Right lung (tissue), 10 donors: Measurements from ENCODE around the gene GADD45B. TPM values are rescaled to one million over a fixed set of nuclear protein-coding genes. Genes with fewer than 3 reads are reported as not detected.

ENCODE experiments used
- DNase-seq, 2 donors: peaks; one replicate each; pipeline ENCODE4 v3.0.0-alpha.2; 2013
- long read RNA-seq, 8 donors: transcript quantifications; one replicate each; lab custom pipeline, GENCODE V29; 2026
- polyA plus RNA-seq, 5 donors: library from polyadenylated mRNA; unstranded; fragments of 120-200 nt; gene quantifications; one replicate each; pipeline versions ENCODE4 v1.2.1 to v1.2.3, GENCODE V29; 2013; ENCODE audit warnings: inconsistent platforms in 1 of 5, low replicate concordance in 1 of 5; ENCODE audit not compliant: insufficient read length in 5 of 5, insufficient read depth in 1 of 5

GADD45B gene
- polyA plus RNA-seq: 10 to 100 TPM in 3 of 5 donors, 1 to 10 TPM in 2; 8.1 to 17.1 (median 12.9) TPM
- long read RNA-seq, donor 1, partial matches to known transcripts: 0 of 6 reads
- long read RNA-seq, donor 1, other reads (novel, unspliced or antisense): 0 of 6 reads
- long read RNA-seq, donor 2, partial matches to known transcripts: 0 of 3 reads
- long read RNA-seq, donor 2, other reads (novel, unspliced or antisense): 0 of 3 reads
- long read RNA-seq, donor 3, partial matches to known transcripts: 0 of 6 reads
- long read RNA-seq, donor 3, other reads (novel, unspliced or antisense): 0 of 6 reads
- long read RNA-seq, donor 4, transcript GADD45B-201 (4 exons, 1,373 nt): major isoform, 5 of 6 reads
- long read RNA-seq, donor 4, partial matches to known transcripts: 0 of 6 reads
- long read RNA-seq, donor 4, other reads (novel, unspliced or antisense): 0 of 6 reads
- long read RNA-seq, donor 5, partial matches to known transcripts: 14 of 19 reads
- long read RNA-seq, donor 5, other reads (novel, unspliced or antisense): 0 of 19 reads
- long read RNA-seq, donor 6, transcript GADD45B-201 (4 exons, 1,373 nt): major isoform, 8 of 10 reads
- long read RNA-seq, donor 6, partial matches to known transcripts: 0 of 10 reads
- long read RNA-seq, donor 6, other reads (novel, unspliced or antisense): 0 of 10 reads
- long read RNA-seq, donor 7, partial matches to known transcripts: 0 of 6 reads
- long read RNA-seq, donor 7, other reads (novel, unspliced or antisense): 0 of 6 reads
- long read RNA-seq, donor 8: 0 reads

DNA sequence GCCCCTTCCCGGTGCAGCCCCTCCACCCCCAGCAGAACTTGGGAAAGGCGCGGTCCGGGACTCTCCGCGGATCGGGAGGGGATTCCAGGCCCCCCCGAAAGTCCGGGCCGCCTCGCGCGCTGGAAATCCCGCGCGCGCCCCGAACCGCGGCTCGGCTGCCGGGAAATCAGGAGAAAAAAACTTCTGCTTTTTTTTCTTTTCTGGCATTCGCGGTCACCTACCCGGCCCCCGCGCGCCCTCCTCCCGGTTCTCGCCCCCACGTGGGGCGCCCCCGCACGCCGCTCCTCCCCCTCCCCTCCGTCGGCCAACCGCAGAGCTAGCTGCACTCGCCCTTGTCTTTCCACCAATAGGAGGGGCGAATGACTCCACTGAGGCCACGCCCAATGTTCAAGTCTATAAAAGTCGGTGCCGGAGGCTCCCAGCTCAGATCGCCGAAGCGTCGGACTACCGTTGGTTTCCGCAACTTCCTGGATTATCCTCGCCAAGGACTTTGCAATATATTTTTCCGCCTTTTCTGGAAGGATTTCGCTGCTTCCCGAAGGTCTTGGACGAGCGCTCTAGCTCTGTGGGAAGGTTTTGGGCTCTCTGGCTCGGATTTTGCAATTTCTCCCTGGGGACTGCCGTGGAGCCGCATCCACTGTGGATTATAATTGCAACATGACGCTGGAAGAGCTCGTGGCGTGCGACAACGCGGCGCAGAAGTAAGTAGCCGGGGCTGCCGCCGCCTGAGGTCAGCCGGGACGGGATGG, at the start of gene GADD45B:
Gene GADD45B, plus strand, starts transcription at position 426 of the 749 bp plus-strand sequence. Its CDS starts 232 bp downstream, at position 658.
- DNase-seq: peak; percentile 95 to 96

GRCh38 chr19:2426611-2427428, 49.1 kb upstream of the GADD45B start:
- peak; percentile 8 to 26 for DNase-seq

DNA sequence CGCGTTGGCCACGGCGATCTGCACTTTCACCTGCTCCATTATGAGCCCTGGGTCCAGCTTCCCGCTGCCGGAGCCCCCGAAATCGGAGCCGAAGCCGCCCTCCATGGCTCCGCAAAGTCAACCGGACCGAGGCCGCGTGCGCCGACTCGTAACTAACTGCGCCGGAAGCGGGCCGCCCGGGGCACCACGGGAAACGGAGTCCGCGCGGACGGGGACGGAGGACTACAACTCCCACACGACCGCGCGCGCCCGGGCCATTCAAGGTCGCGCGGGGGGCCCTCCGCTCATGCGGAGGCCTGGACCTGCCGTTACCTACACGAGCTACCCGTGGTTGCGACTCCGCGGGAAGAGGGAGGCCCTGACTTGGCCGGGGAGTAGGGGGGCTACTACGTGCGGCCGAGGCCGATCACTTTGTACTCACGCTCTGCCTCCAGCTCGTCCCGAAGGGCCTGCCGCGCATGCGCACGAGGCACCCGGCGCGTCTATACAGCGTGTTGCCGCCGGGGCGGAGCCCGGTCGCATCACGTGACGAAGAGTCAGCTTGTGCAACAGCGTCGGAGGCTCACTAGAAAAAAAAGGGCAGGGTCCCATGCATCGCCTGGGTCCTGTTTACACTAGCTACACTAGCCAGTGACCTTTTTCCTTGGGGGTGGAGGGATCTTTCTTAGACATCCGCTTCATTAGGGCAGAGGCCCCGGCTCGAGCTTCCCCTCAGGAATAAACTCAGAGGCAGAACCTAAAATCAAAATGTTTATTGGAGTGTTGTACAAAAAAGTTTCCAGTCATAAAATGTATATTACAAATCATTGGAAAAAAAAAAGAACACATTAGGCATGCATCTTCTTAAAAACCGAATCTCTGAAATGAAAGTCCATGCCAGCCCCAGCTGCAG, 48.3 kb upstream of the GADD45B start, which contains the start of gene TIMM13:
Gene TIMM13, minus strand, starts transcription at position 158 of the 892 bp plus-strand sequence. Its CDS starts 53 bp downstream, at position 105.
- DNase-seq: peak; percentile 99 to 100

GRCh38 chr19:2428321-2428690, 47.6 kb upstream of the GADD45B start:
- DNase-seq: no peak

DNA sequence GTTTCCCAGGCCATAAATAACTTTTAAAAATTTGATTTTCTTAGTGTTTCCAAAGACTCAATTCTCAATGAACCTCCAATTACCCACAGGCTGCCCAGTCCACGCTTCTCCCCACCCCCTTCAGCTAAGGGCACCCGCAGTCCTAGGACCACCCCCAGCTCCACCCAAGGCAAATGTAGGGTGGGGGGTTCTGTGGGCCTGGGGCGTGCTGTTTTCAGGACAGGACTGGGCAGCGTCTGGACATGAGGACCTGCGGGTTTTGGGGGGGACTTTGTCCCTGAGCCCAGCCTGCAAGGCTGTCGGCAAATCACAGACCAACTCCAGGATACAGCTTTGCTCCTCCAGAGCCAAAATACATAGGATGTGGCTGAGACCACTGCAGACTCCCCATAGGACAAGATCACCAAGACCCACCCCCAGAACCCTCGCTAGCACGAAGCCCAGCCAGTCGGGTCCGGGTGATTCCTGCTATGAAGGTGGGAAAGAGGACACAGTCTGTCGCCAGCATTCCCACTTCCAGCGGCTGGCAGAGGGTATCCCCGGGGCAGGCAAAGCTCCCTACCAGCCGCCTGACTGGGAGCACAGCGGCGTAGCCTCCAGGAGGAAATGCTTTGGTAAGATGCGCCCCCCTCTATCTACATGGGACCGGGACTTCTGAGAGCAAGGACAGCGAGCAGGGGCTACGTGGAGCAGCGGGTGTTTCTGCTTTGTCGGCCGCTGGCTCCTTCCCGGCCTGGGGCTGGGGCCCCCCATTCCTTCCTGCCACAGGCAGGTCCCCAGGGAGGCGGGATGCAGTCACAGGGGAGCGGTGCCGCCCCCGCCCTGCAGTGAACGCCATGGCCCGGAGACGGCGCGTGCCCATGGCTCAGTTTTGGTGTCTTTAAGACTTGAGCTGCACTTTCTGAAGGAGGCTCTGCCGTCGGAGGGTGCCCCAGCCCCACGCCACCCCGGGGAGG, 46.9 kb upstream of the GADD45B start:
- DNase-seq: no peak

DNA sequence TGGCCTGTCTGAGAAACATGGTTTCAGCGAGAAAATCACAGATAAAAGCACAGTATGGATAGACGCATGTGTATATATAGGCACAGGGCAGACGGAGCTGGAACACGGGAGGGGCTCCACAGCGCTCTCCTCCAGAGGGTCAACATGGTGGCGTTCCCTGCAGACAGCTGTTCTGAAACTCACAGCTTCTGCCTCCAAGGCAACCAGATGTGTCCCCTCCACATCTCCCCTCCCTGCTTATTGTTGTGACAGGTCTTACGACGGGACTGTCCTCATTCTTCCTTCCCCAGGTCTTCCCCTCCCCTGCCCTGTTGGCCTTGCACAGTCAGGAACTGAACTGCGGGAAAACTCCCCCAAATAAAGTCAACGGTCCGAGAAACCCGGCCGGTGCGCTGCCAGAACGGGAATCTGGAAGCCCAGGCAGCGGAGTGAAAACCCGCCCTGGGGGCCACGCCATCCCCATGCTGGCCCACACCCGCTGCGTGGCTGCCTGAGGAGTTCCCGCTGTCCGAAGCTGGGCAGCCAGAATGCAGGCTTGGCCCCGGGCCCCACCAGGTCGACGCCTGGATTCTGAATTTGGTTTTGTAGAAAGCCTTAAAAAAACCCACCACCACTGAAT, 45.9 kb upstream of the GADD45B start:
- no peak for DNase-seq

- no peak for DNase-seq
These were observed 44.4 kb upstream of the GADD45B start for GRCh38 chr19:2431318-2432055.

DNA sequence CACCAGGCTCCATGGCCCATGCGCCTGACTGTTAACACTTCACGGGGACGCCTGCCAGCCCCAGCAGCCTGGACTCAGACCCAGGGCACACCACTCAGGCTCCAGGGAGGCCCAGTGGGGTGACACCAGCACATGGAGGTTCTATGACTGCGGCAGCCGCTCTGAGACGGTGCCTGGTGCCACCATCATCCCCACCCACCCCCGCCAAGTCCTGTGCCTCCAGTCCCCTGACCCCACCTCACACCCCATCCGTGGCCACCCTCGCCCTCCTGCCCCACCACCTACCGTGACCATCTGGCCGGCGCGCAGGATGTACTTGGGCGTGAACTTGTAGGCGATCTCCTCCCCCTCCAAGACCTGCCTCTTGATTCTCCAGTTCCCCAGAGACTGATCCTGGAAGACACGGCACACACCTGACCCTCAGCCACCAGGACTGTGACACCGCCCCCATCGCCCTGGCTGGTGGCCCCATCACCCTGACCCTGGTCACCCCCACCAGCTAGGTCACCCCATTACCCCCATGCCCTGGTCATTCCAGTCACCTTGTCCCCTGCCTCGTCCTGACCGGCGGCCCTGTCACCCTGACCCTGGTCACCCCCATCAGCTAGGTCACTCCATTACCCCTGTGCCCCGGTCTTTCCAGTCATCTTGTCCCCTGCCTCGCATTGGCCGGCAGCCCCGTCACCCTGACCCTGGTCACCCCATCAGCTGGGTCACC, 43.6 kb upstream of the GADD45B start:
- no peak for DNase-seq

DNA sequence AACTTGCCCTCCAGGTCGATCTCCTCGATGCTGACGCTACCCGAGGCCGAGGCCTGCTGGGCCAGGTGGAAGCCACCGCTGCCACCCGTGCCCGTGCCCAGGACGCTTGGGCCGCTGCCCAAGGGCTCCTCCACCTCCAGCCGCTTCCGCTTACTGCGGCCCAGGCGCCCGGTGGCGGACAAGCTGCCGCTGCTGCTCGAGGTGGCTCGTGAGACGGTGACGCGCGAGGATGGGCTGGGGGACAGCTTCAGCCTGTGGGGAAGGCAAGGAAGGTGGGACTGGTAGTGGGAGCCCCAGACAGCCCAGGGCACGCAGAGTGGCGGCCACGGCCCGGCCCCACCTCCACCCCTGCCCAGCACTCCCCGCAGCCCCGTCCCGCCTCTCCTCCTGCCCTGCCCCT, 42.1 kb upstream of the GADD45B start:
- DNase-seq: no peak

DNA sequence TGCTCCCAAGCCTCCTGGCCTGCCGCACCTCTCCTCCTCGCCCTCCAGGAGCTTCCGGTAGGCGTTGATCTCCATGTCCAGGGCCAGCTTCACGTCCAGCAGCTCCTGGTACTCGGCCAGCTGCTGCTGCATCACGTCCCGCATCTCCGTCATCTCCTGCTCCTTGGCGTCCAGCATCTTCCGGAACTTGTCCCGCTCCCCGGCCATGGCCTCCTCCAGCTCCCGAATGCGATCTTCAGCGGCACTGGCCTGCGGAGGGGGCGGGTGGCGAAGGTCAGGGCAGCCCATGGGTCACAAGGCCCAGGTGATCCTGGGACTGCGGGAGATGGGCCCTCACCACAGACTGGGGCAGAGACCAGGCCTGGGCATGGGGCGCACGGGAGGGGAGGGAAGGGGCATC, 41.7 kb upstream of the GADD45B start:
- no peak for DNase-seq

- DNase-seq: no peak
These were observed 41.1 kb upstream of the GADD45B start for GRCh38 chr19:2434721-2435265.

GRCh38 chr19:2436384-2436783, 39.5 kb upstream of the GADD45B start:
- DNase-seq: no peak

DNA sequence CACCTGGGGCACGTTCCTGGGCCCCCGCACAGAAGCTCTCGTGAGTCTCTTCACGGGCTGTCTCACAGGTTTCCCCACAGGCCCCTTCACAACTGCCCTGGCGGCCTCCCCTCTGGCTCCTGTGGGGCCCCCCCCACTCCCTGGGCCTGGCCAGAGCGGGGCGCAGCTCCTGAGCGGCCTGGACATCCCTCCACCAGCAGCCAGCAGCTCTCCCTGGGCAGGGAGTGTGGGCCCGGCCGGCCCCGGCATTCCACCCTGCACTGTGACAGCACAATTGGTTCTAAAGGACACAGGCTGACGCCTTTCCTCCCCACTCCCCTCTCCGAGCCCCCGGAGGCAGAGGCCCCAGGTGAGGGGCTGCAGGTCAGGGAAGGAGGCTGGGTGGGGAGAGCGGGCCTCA, 39.0 kb upstream of the GADD45B start:
- DNase-seq: no peak

- no peak for DNase-seq
These were observed 37.7 kb upstream of the GADD45B start for GRCh38 chr19:2438178-2438577.

GRCh38 chr19:2440515-2440914, 35.4 kb upstream of the GADD45B start:
- DNase-seq: no peak

GRCh38 chr19:2441096-2441752, 34.7 kb upstream of the GADD45B start:
- no peak for DNase-seq
